RWPE1 (cell line): ENCODE measurements around the gene GAB2.

ENCODE experiments used
- CTCF ChIA-PET: fragments of 350-600 bp; sonication (Branson Sonifier 250); formaldehyde crosslinking; extraction: SDS; loops from one replicate; lab custom pipeline; 2021; lab: Yijun Ruan, JAX
- POLR2A ChIA-PET: fragments of 400-600 bp; formaldehyde crosslinking; extraction: SDS; loops from one replicate; lab custom pipeline; 2020; ENCODE audit warnings: antibody characterized with exemption; ENCODE audit not compliant: low non-redundant PET; lab: Yijun Ruan, JAX
- DNase-seq: peaks from one replicate; pipeline ENCODE4 v3.0.0; 2012; ENCODE audit warnings: low spot score
- H3K27ac ChIP-seq: fragments of 450-650 bp; 2 replicates; pipeline ENCODE4 v1.5.1; 2017
- CTCF ChIP-seq: fragments of 450-650 bp; conservative IDR thresholded peaks from 2 replicates; pipeline ENCODE4 v1.5.1; 2017; ENCODE audit warnings: low read depth, mild to moderate bottlenecking

GAB2 gene

GRCh38 chr11:78201096-78201818 lies 216.4 kb downstream of the GAB2 start:
- CTCF ChIA-PET, result no interaction called here
- no peak overlapping the region for H3K27ac ChIP-seq
- POLR2A ChIA-PET, result no interaction called here
- no peak for TF ChIP-seq CTCF
- DNase-seq, result no peak

GRCh38 chr11:78200553-78200952 lies 217.1 kb downstream of the GAB2 start:
- ChIA-PET POLR2A (no interaction called here), CTCF (interaction anchor here (0.7 kb wide), 1 partner anchor 197 kb away, joined by 3 read pairs; no protein-coding TSS in a partner anchor)
- DNase-seq, result no peak
- H3K27ac ChIP-seq, result no peak overlapping the region
- TF ChIP-seq CTCF, result no peak

DNA sequence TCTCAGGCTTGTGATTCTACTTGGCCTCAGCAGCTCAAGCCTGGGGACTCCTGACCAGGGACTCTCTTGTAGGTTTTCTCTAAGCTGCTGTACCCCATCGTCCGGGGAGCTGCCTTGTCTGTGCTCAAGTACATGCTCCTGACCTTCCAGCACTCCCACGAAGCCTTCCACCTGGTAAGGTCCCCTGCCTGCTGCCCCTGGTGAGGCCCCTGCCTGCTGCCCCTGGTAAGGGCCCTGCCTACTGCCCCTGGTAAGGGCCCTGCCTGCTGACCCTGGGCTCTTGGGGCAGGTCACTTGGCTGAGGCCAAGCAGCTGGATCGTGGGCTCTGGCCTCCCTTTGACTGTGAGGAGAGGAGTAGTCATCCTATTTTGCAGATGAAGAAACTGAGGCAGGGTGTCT lies 217.6 kb downstream of the GAB2 start:
- ChIA-PET CTCF (interaction anchor here (0.7 kb wide), 1 partner anchor 197 kb away, joined by 3 read pairs; no protein-coding TSS in a partner anchor), POLR2A (no interaction called here)
- no peak for DNase-seq
- no peak for TF ChIP-seq CTCF
- no peak overlapping the region for H3K27ac ChIP-seq

DNA sequence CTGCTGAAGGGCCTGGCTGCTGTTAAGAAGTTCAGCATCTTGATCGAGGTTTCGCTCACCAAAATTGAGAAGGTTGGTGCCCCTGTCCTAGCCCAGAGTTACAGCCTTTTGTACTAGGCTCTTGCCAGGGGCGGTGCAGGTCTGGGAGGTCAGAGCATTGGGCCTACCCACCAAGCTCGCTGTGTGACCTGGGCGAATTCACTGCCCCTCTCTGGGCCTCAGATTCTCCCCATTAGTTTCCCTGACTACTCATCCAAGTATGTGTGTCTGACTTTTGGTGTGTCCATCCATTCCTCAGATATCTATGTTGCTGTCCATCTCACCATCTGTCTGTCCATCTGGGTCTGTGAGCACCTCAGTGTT lies 218.0 kb downstream of the GAB2 start:
- no peak for TF ChIP-seq CTCF
- POLR2A ChIA-PET, result no interaction called here
- DNase-seq, result no peak
- CTCF ChIA-PET, result no interaction called here
- no peak overlapping the region for H3K27ac ChIP-seq

DNA sequence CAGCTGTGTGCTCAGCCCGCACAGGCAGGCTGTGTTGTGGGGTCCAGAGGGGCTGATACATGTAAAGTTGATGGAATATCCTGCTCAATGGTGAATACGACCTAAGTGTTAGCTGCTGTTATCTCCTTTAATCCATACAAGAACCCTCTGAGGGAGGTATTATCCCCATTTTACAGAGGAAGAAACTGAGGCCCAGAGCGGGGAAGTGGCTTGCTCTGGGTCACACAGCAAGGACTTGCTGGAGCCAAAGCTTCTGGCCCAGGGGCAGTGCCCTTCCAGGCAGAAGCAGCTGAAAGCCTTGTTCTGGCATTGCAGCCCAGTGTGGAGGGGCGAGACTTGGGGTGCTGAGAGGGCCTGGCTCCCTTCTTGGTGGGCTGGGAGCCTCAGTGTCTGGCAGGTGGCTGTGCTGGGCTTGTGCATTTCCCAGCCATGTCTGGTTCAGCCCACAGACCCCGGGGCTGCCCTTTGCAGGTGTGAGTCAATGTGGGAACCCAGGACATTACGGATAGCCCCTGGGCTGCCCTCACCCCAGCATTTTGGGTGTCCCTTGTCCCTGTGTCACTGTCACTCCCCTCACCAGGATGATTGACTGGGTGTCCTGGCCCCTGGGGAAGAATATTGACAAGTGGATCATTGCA lies 218.5 kb downstream of the GAB2 start:
- CTCF ChIA-PET, result no interaction called here
- no peak overlapping the region for H3K27ac ChIP-seq
- POLR2A ChIA-PET, result no interaction called here
- DNase-seq, result no peak
- no peak for TF ChIP-seq CTCF

- no peak for TF ChIP-seq CTCF
- no peak overlapping the region for H3K27ac ChIP-seq
- POLR2A ChIA-PET, result no interaction called here
- DNase-seq, result no peak
- CTCF ChIA-PET, result no interaction called here
These were observed 219.8 kb downstream of the GAB2 start for GRCh38 chr11:78197816-78198215.
